Naive thymus-derived CD4-positive, alpha-beta T cell (primary cell): ENCODE results near the gene RERE. TPM values are rescaled to one million over a fixed set of nuclear protein-coding genes. Genes with fewer than 3 reads are reported as not detected.

ENCODE experiments used
- ATAC-seq: fragments of 150-1000 bp; cut with Tn5 transposase; 2 replicates; pipeline ENCODE4 v1.10.0; 2021; ENCODE audit warnings: mild to moderate bottlenecking, moderate library complexity
- CTCF ChIA-PET: fragments of 350-600 bp; sonication (Branson Sonifier 250); formaldehyde crosslinking; loops from one replicate; lab custom pipeline; 2021; ENCODE audit warnings: antibody characterized with exemption; lab: Charles Lee
- POLR2A ChIA-PET: fragments of 350-600 bp; sonication (Branson Sonifier 250); formaldehyde crosslinking; loops from one replicate; lab custom pipeline; 2021; ENCODE audit warnings: antibody characterized with exemption, inconsistent platforms; lab: Charles Lee
- DNase-seq, 9 donors: peaks; one replicate each; pipeline versions ENCODE4 v3.0.0 to v3.0.0-alpha.2; 2020 to 2022; ENCODE audit warnings: mixed read lengths in 1 of 9
- H3K27ac ChIP-seq: one replicate; pipeline ENCODE4 v1.7.0; 2013; ENCODE audit warnings: mild to moderate bottlenecking, low read depth, low read length, moderate library complexity
- H3K27me3 ChIP-seq, 2 donors: one replicate each; pipeline ENCODE4 v1.7.0; 2013; ENCODE audit warnings: low read length in 2 of 2, mild to moderate bottlenecking in 2 of 2, moderate library complexity in 2 of 2; ENCODE audit not compliant: control insufficient read depth in 2 of 2, insufficient read depth in 2 of 2
- H3K36me3 ChIP-seq, 3 experiments: 1 replicate in 2 of 3; 2 replicates in 1 of 3; pipeline ENCODE4 v1.7.0; 2013; ENCODE audit warnings: low read length in 3 of 3, mild to moderate bottlenecking in 3 of 3, moderate library complexity in 1 of 3; ENCODE audit not compliant: insufficient read depth in 3 of 3, control insufficient read depth in 2 of 3
- H3K4me1 ChIP-seq, 2 donors: one replicate each; pipeline ENCODE4 v1.7.0; 2013; ENCODE audit warnings: low read length in 2 of 2, mild to moderate bottlenecking in 2 of 2, moderate library complexity in 1 of 2; ENCODE audit not compliant: control insufficient read depth in 2 of 2, insufficient read depth in 2 of 2
- H3K4me3 ChIP-seq: 2 replicates; pipeline ENCODE4 v1.7.0; 2013; ENCODE audit warnings: mild to moderate bottlenecking, low read length
- H3K9me3 ChIP-seq, 3 experiments: 1 replicate in 2 of 3; 2 replicates in 1 of 3; pipeline ENCODE4 v1.7.0; 2013; ENCODE audit warnings: low read length in 3 of 3; ENCODE audit not compliant: control insufficient read depth in 2 of 3
- H3K27ac Mint-ChIP-seq, 9 donors: one replicate each; pipeline ENCODE4 v1.8.0; 2020 to 2022; ENCODE audit warnings: mixed read lengths in 9 of 9, mild to moderate bottlenecking in 8 of 9, moderate library complexity in 5 of 9, inconsistent platforms in 2 of 9
- H3K27me3 Mint-ChIP-seq, 5 donors: one replicate each; pipeline ENCODE4 v1.8.0; 2021 to 2022; ENCODE audit warnings: mixed read lengths in 5 of 5, mild to moderate bottlenecking in 1 of 5
- H3K36me3 Mint-ChIP-seq, 5 donors: one replicate each; pipeline ENCODE4 v1.8.0; 2020 to 2022; ENCODE audit warnings: mixed read lengths in 5 of 5, mild to moderate bottlenecking in 3 of 5, inconsistent platforms in 1 of 5
- H3K4me1 Mint-ChIP-seq, 7 donors: one replicate each; pipeline ENCODE4 v1.8.0; 2020 to 2022; ENCODE audit warnings: mixed read lengths in 7 of 7, mild to moderate bottlenecking in 3 of 7, inconsistent platforms in 1 of 7
- H3K4me3 Mint-ChIP-seq, 10 donors: one replicate each; pipeline ENCODE4 v1.8.0; 2020 to 2022; ENCODE audit warnings: mild to moderate bottlenecking in 10 of 10, mixed read lengths in 10 of 10, moderate library complexity in 6 of 10, inconsistent platforms in 2 of 10
- H3K9me3 Mint-ChIP-seq, 11 donors: one replicate each; pipeline ENCODE4 v1.8.0; 2020 to 2022; ENCODE audit warnings: mixed read lengths in 11 of 11, mild to moderate bottlenecking in 4 of 11, inconsistent platforms in 1 of 11, moderate library complexity in 1 of 11
- intact Hi-C, 2 donors: fragments of 100-400 bp; cut with micrococcal nuclease; formaldehyde crosslinking; loops; one replicate each; pipeline ENCODE4 v1.15.1; 2023
- polyA plus RNA-seq, 2 donors: library from polyadenylated mRNA; unstranded; fragments of 300-500 nt; fragmentation: Illumina TruSeq; gene quantifications; one replicate each; pipeline ENCODE4 v1.2.3, GENCODE V29; 2021
- total RNA-seq, 6 experiments: library from RNA in 5 of 6; stranded (reverse) in 5 of 6; gene quantifications; 1 replicate in 5 of 6; 2 replicates in 1 of 6; pipeline ENCODE4 v1.2.3 and lab custom pipeline; 2021 to 2026

Gene RERE
- total and polyA plus RNA-seq, 7 experiments from 2014 or later, result 7.3 to 114 (median 106) TPM

GRCh38 chr1:8354038-8354437, 463.4 kb downstream of the RERE start:
- no peak overlapping the region for H3K27ac Mint-ChIP-seq
- Histone ChIP-seq H3K36me3 (peaks cover 9 to 64% (median 31%) of the 10 kb centered on the region in 3 experiments), H3K9me3 (no peaks in the 10 kb centered on the region), H3K4me1 (peaks cover 0 to 2% of the 10 kb centered on the region in 2 donors), H3K4me3 (no peak overlapping the region), H3K27ac (no peak overlapping the region), H3K27me3 (no peaks in the 10 kb centered on the region)
- H3K36me3 Mint-ChIP-seq, result peaks cover 0 to 26% (median 13%) of the 10 kb centered on the region in 5 donors
- ChIA-PET POLR2A (no interaction called here), CTCF (interaction anchor here (0.6 kb wide), 1 partner anchor 12 kb away, joined by 5 read pairs; no protein-coding TSS in a partner anchor)
- ATAC-seq, result no peak
- H3K4me1 Mint-ChIP-seq, result peaks cover 0 to 6% (median under 1%) of the 10 kb centered on the region in 7 donors
- H3K27me3 Mint-ChIP-seq, result no peaks in the 10 kb centered on the region
- intact Hi-C loops, result no loop called here
- H3K4me3 Mint-ChIP-seq, result no peak overlapping the region
- no peak for DNase-seq
- H3K9me3 Mint-ChIP-seq, result no peaks in the 10 kb centered on the region

- ChIA-PET POLR2A (no interaction called here), CTCF (interaction anchor here (0.7 to 1.4 kb wide), 2 partner anchors 19 to 77 kb away, joined by 3 read pairs; no protein-coding TSS in a partner anchor)
- H3K4me1 ChIP-seq, result peaks cover 3 to 8% of the 10 kb centered on the region in 2 donors
- Mint-ChIP-seq H3K4me1 (peaks cover 0 to 11% (median 4%) of the 10 kb centered on the region in 7 donors), H3K9me3 (no peaks in the 10 kb centered on the region), H3K36me3 (peaks cover 0 to 26% (median 12%) of the 10 kb centered on the region in 5 donors), H3K27ac (peak overlapping the region in 4 of 9 donors; percentile 18 to 65 (median 49)), H3K27me3 (peaks cover 0 to 3% (median 0%) of the 10 kb centered on the region in 5 donors), H3K4me3 (no peak overlapping the region)
- no peak overlapping the region for H3K4me3 ChIP-seq
- no peaks in the 10 kb centered on the region for H3K27me3 ChIP-seq
- ATAC-seq, result no peak
- H3K9me3 ChIP-seq, result no peaks in the 10 kb centered on the region
- peaks cover 8 to 55% (median 24%) of the 10 kb centered on the region in 3 experiments for H3K36me3 ChIP-seq
- no peak overlapping the region for H3K27ac ChIP-seq
- intact Hi-C loops, result no loop called here
- DNase-seq, result no peak
These were observed 464.3 kb downstream of the RERE start for GRCh38 chr1:8352886-8353785.

- intact Hi-C loops, result no loop called here
- no peak overlapping the region for H3K27ac ChIP-seq
- no peak for DNase-seq
- Mint-ChIP-seq H3K27ac (peak overlapping the region in 4 of 9 donors; percentile 18 to 65 (median 57)), H3K36me3 (peaks cover 0 to 22% (median 12%) of the 10 kb centered on the region in 5 donors), H3K4me1 (peaks cover 0 to 11% (median 4%) of the 10 kb centered on the region in 7 donors), H3K27me3 (peaks cover 0 to 3% (median 0%) of the 10 kb centered on the region in 5 donors), H3K9me3 (no peaks in the 10 kb centered on the region), H3K4me3 (no peak overlapping the region)
- no peaks in the 10 kb centered on the region for H3K27me3 ChIP-seq
- no peaks in the 10 kb centered on the region for H3K9me3 ChIP-seq
- peaks cover 1 to 48% (median 17%) of the 10 kb centered on the region in 3 experiments for H3K36me3 ChIP-seq
- no peak for ATAC-seq
- H3K4me1 ChIP-seq, result peaks cover 3 to 8% of the 10 kb centered on the region in 2 donors
- CTCF ChIA-PET, result interaction anchor here (0.7 to 1.4 kb wide), 3 partner anchors 19 to 337 kb away, joined by 3 to 4 read pairs (median 3); no protein-coding TSS in a partner anchor
- POLR2A ChIA-PET, result no interaction called here
- H3K4me3 ChIP-seq, result no peak overlapping the region
These were observed 465.0 kb downstream of the RERE start for GRCh38 chr1:8352471-8352845.

GRCh38 chr1:8351693-8352470, 465.6 kb downstream of the RERE start:
- Histone ChIP-seq H3K27me3 (no peaks in the 10 kb centered on the region), H3K4me3 (no peak overlapping the region), H3K36me3 (peaks cover 0 to 43% (median 11%) of the 10 kb centered on the region in 3 experiments), H3K9me3 (no peaks in the 10 kb centered on the region), H3K4me1 (peaks cover 3 to 8% of the 10 kb centered on the region in 2 donors), H3K27ac (no peak overlapping the region)
- Mint-ChIP-seq H3K4me3 (no peak overlapping the region), H3K36me3 (peaks cover 0 to 18% (median 10%) of the 10 kb centered on the region in 5 donors), H3K9me3 (no peaks in the 10 kb centered on the region), H3K27ac (peak overlapping the region in 3 of 9 donors; percentile 18 to 60 (median 43)), H3K4me1 (peaks cover 0 to 8% (median 4%) of the 10 kb centered on the region in 7 donors), H3K27me3 (peaks cover 0 to 3% (median 0%) of the 10 kb centered on the region in 5 donors)
- intact Hi-C loops, result no loop called here
- ChIA-PET POLR2A (no interaction called here), CTCF (interaction anchor here (0.7 to 6.0 kb wide), 5 partner anchors 20 to 338 kb away, joined by 3 to 100 read pairs (median 4); no protein-coding TSS in a partner anchor)
- DNase-seq (peak in 1 of 9 donors; percentile 19), ATAC-seq (no peak)

GRCh38 chr1:8350914-8351684, 466.3 kb downstream of the RERE start:
- peaks cover 0 to 15% (median 7%) of the 10 kb centered on the region in 5 donors for H3K36me3 Mint-ChIP-seq

More at GRCh38 chr1:8350914-8351684, 466.3 kb downstream of the RERE start:
- intact Hi-C loops, result no loop called here
- Histone ChIP-seq H3K9me3 (no peaks in the 10 kb centered on the region), H3K27ac (no peak overlapping the region), H3K27me3 (no peaks in the 10 kb centered on the region), H3K4me1 (peaks cover 3 to 8% of the 10 kb centered on the region in 2 donors), H3K36me3 (peaks cover 0 to 35% (median 11%) of the 10 kb centered on the region in 3 experiments), H3K4me3 (no peak overlapping the region)
- ATAC-seq (no peak), DNase-seq (peak in 1 of 9 donors; percentile 8)
- CTCF ChIA-PET, result interaction anchor here (1.4 to 6.0 kb wide), 3 partner anchors 79 to 337 kb away, joined by 3 to 100 read pairs (median 32); no protein-coding TSS in a partner anchor
- H3K4me3 Mint-ChIP-seq, result no peak overlapping the region
- H3K27ac Mint-ChIP-seq, result peak overlapping the region in 2 of 9 donors; percentile 33 to 71
- peaks cover 0 to 3% (median 0%) of the 10 kb centered on the region in 5 donors for H3K27me3 Mint-ChIP-seq
- H3K9me3 Mint-ChIP-seq, result no peaks in the 10 kb centered on the region
- peaks cover 0 to 5% (median 4%) of the 10 kb centered on the region in 7 donors for H3K4me1 Mint-ChIP-seq
- POLR2A ChIA-PET, result interaction anchor here (0.8 kb wide), 1 partner anchor 199 kb away, joined by 3 read pairs; no protein-coding TSS in a partner anchor
